SK-N-SH treated with all-trans-retinoic acid at 6 μM for 48 hours (cell line): ENCODE data around the gene XPR1.

Source experiments
- ATAC-seq: fragments of 200-7000 bp; cut with Tn5 transposase; 3 replicates; pipeline ENCODE4 v1.9.1; 2020; ENCODE audit warnings: mild to moderate bottlenecking, moderate library complexity
- ARNTL ChIP-seq: fragments of 450-650 bp; formaldehyde crosslinking; IDR thresholded peaks from 2 replicates; pipeline ENCODE4 v1.5.0; 2020; ENCODE audit warnings: low read depth, mild to moderate bottlenecking, moderate library complexity, borderline replicate concordance
- CSDC2 ChIP-seq: fragments of 250-450 bp; sonication (Bioruptor Pico); IDR thresholded peaks from 2 replicates; pipeline ENCODE4 v1.5.0; 2020; ENCODE audit warnings: mild to moderate bottlenecking, moderate library complexity
- CSRNP3 ChIP-seq: fragments of 250-450 bp; sonication (Bioruptor Pico); IDR thresholded peaks from 2 replicates; pipeline ENCODE4 v1.5.1; 2021; ENCODE audit warnings: mild to moderate bottlenecking, moderate library complexity
- ESRRG ChIP-seq: fragments of 250-450 bp; sonication (Bioruptor Pico); IDR thresholded peaks from 2 replicates; pipeline ENCODE4 v1.6.1; 2021; ENCODE audit warnings: mild to moderate bottlenecking
- ISL1 ChIP-seq: fragments of 250-450 bp; sonication (Bioruptor Pico); IDR thresholded peaks from 2 replicates; pipeline ENCODE4 v2.1.2; 2022; ENCODE audit warnings: mild to moderate bottlenecking, moderate library complexity
- OSR1 ChIP-seq: fragments of 250-450 bp; sonication (Bioruptor Pico); IDR thresholded peaks from 2 replicates; pipeline ENCODE4 v1.8.0; 2022; ENCODE audit warnings: moderate library complexity, mild to moderate bottlenecking, inconsistent platforms
- POU6F1 ChIP-seq: fragments of 250-450 bp; sonication (Bioruptor Pico); IDR thresholded peaks from 2 replicates; pipeline ENCODE4 v1.8.0; 2021; ENCODE audit warnings: low read depth, mild to moderate bottlenecking, moderate library complexity, borderline replicate concordance
- PPARA ChIP-seq: fragments of 250-450 bp; sonication (Bioruptor Pico); IDR thresholded peaks from 2 replicates; pipeline ENCODE4 v1.5.0; 2020; ENCODE audit warnings: mild to moderate bottlenecking, borderline replicate concordance
- RARB ChIP-seq: fragments of 250-450 bp; sonication (Bioruptor Pico); IDR thresholded peaks from 2 replicates; pipeline ENCODE4 v1.8.0; 2021; ENCODE audit warnings: mild to moderate bottlenecking, moderate library complexity
- SNAI2 ChIP-seq: fragments of 250-450 bp; sonication (Bioruptor Pico); IDR thresholded peaks from 2 replicates; pipeline ENCODE4 v1.5.0; 2020; ENCODE audit warnings: mild to moderate bottlenecking, moderate library complexity
- TOX ChIP-seq: fragments of 250-450 bp; sonication (Bioruptor Pico); IDR thresholded peaks from 2 replicates; pipeline ENCODE4 v1.8.0; 2021; ENCODE audit warnings: mild to moderate bottlenecking, moderate library complexity, borderline replicate concordance
- TSHZ2 ChIP-seq: fragments of 250-450 bp; sonication (Bioruptor Pico); IDR thresholded peaks from 2 replicates; pipeline ENCODE4 v1.5.0; 2020; ENCODE audit warnings: mild to moderate bottlenecking, moderate library complexity
- ZC3H10 ChIP-seq: fragments of 250-450 bp; sonication (Bioruptor Pico); IDR thresholded peaks from 2 replicates; pipeline ENCODE4 v1.5.1; 2021; ENCODE audit warnings: mild to moderate bottlenecking, moderate library complexity
- ZFP3 ChIP-seq: fragments of 250-450 bp; sonication (Bioruptor Pico); IDR thresholded peaks from 2 replicates; pipeline ENCODE4 v1.5.0; 2020; ENCODE audit warnings: mild to moderate bottlenecking, moderate library complexity
- ZNF565 ChIP-seq: fragments of 450-650 bp; formaldehyde crosslinking; conservative IDR thresholded peaks from 2 replicates; pipeline ENCODE4 v1.5.0; 2020; ENCODE audit warnings: low read depth, mild to moderate bottlenecking, moderate library complexity
- ZNF70 ChIP-seq: fragments of 450-650 bp; formaldehyde crosslinking; IDR thresholded peaks from 2 replicates; pipeline ENCODE4 v1.5.0; 2020; ENCODE audit warnings: mild to moderate bottlenecking, moderate library complexity
- ZNF8 ChIP-seq: fragments of 450-650 bp; formaldehyde crosslinking; IDR thresholded peaks from 2 replicates; pipeline ENCODE4 v1.5.0; 2020; ENCODE audit warnings: mild to moderate bottlenecking, moderate library complexity
- TF ChIP-seq, protein P1 (sequence below): fragments of 250-450 bp; sonication (Bioruptor Pico); IDR thresholded peaks from 2 replicates; pipeline ENCODE4 v1.8.0; 2020; ENCODE audit warnings: mild to moderate bottlenecking, moderate library complexity, borderline replicate concordance
- TF ChIP-seq, protein P2 (sequence below): fragments of 250-450 bp; sonication (Bioruptor Pico); IDR thresholded peaks from 2 replicates; pipeline ENCODE4 v1.5.1; 2020; ENCODE audit warnings: low read depth, mild to moderate bottlenecking, moderate library complexity

XPR1 gene

DNA sequence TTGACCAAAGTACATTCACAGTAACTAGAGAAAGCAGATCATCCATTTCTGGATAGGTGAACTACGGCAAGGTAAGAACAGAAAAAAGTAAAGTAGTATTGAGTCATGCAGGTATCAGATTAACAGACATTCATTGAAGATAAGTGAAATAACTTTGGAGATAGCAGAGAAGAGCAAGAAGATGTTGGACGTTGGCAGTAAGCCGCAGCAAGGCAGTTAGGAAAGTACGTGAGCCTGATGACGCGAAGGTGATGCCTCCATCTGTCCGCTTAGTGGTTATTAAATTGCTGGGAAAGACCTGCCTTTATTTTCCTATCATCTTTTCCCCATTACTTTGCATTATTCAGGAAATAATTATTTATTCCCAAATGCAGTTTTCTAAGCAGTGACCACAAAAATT lies 256.0 kb downstream of the XPR1 start:
- ATAC-seq = no peak
- no peak for TF ChIP-seq OSR1 (CRISPR knock-in tag)
- no peak for TF ChIP-seq ZC3H10 (CRISPR knock-in tag)
- TF ChIP-seq TOX (CRISPR knock-in tag) = no peak
- TF ChIP-seq, protein P1, sequence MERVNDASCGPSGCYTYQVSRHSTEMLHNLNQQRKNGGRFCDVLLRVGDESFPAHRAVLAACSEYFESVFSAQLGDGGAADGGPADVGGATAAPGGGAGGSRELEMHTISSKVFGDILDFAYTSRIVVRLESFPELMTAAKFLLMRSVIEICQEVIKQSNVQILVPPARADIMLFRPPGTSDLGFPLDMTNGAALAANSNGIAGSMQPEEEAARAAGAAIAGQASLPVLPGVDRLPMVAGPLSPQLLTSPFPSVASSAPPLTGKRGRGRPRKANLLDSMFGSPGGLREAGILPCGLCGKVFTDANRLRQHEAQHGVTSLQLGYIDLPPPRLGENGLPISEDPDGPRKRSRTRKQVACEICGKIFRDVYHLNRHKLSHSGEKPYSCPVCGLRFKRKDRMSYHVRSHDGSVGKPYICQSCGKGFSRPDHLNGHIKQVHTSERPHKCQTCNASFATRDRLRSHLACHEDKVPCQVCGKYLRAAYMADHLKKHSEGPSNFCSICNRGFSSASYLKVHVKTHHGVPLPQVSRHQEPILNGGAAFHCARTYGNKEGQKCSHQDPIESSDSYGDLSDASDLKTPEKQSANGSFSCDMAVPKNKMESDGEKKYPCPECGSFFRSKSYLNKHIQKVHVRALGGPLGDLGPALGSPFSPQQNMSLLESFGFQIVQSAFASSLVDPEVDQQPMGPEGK = no peak
- no peak for TF ChIP-seq RARB (CRISPR knock-in tag)
- no peak for TF ChIP-seq ZNF565 (CRISPR knock-in tag)
- TF ChIP-seq PPARA = no peak
- no peak for TF ChIP-seq TSHZ2 (CRISPR knock-in tag)
- TF ChIP-seq ZNF8 (CRISPR knock-in tag) = no peak
- no peak for TF ChIP-seq ZFP3 (CRISPR knock-in tag)
- TF ChIP-seq, all 23 proteins: peak for 0

GRCh38 chr1:180888870-180889269 lies 257.0 kb downstream of the XPR1 start:
- ATAC-seq = no peak
- no peak for TF ChIP-seq TSHZ2 (CRISPR knock-in tag)
- TF ChIP-seq SNAI2 = no peak
- TF ChIP-seq CSDC2 (CRISPR knock-in tag) = no peak
- no peak for TF ChIP-seq ZNF70 (CRISPR knock-in tag)
- no peak for TF ChIP-seq CSRNP3
- TF ChIP-seq TOX (CRISPR knock-in tag) = no peak
- no peak for TF ChIP-seq ZNF8 (CRISPR knock-in tag)
- no peak for TF ChIP-seq ISL1 (CRISPR knock-in tag)
- no peak for TF ChIP-seq ZFP3 (CRISPR knock-in tag)
- TF ChIP-seq POU6F1 = no peak
- no peak for TF ChIP-seq ARNTL
- TF ChIP-seq, protein P2, sequence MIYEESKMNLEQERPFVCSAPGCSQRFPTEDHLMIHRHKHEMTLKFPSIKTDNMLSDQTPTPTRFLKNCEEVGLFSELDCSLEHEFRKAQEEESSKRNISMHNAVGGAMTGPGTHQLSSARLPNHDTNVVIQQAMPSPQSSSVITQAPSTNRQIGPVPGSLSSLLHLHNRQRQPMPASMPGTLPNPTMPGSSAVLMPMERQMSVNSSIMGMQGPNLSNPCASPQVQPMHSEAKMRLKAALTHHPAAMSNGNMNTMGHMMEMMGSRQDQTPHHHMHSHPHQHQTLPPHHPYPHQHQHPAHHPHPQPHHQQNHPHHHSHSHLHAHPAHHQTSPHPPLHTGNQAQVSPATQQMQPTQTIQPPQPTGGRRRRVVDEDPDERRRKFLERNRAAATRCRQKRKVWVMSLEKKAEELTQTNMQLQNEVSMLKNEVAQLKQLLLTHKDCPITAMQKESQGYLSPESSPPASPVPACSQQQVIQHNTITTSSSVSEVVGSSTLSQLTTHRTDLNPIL = no peak
- no peak for TF ChIP-seq RARB (CRISPR knock-in tag)
- TF ChIP-seq, all 23 proteins: peak for 0

DNA sequence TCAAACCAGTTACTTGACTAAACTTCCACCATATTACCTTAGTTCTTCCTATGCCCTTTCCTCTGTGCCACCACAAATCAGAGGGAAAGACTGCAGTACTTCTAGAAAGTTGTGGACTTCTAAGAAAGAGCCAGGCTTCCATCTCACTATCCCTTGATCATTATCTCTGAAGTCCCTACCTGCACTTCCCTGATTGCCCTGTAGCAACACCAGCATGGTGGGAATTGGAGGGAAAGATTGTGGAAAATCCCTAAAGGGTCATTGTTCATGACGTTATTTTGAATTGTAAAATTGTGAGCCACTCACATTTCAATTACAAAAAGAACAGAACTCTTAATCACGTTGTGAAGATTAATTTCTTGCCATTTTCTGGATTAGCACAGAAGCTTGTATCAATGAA lies 257.5 kb downstream of the XPR1 start:
- ATAC-seq = no peak
- no peak for TF ChIP-seq ZNF8 (CRISPR knock-in tag)
- TF ChIP-seq ZFP3 (CRISPR knock-in tag) = no peak
- no peak for TF ChIP-seq RARB (CRISPR knock-in tag)
- no peak for TF ChIP-seq ESRRG (CRISPR knock-in tag)
- no peak for TF ChIP-seq ISL1 (CRISPR knock-in tag)
- TF ChIP-seq OSR1 (CRISPR knock-in tag) = no peak
- no peak for TF ChIP-seq CSDC2 (CRISPR knock-in tag)
- no peak for TF ChIP-seq PPARA
- no peak for TF ChIP-seq ARNTL
- no peak for TF ChIP-seq CSRNP3
- no peak for TF ChIP-seq ZNF70 (CRISPR knock-in tag)
- TF ChIP-seq TSHZ2 (CRISPR knock-in tag) = no peak
